Epithelial cell of esophagus (primary cell): Measurements from ENCODE around the gene GNA14.

Experiments used
- DNase-seq: peaks from one replicate; pipeline ENCODE4 v3.0.0; 2010; ENCODE audit warnings: low read depth
- H3K4me3 ChIP-seq: 2 replicates; pipeline ENCODE4 v1.5.1; 2011; ENCODE audit warnings: mild to moderate bottlenecking, low read length, control low read depth
- TF ChIP-seq, protein P1 (sequence below): IDR thresholded peaks from 2 replicates; pipeline ENCODE4 v1.5.1; 2011; ENCODE audit warnings: low read depth, mild to moderate bottlenecking, low read length, control low read depth, inconsistent platforms; ENCODE audit not compliant: insufficient read depth; ENCODE audit errors: missing control alignments

Gene GNA14

DNA sequence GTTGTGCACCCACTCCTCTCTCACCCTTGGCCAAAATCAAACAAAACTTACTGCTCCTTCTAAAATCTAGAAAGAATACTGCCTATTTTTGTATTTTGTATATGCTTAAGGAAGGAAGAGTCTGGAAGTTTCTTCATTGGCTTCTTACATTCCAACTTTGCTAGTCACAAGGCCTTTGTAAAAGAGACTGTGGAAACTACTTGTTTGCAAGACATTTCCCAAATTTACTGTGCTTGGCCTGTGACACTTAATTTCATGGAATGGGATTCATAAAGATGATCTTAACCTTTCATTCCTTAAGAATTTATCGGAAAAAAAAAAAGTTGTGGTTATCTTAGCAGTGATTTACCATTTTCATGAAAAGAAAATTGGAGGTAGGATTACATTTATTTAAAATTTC, 261.9 kb downstream of the GNA14 start:
- peak; percentile 7 for DNase-seq
- no peak overlapping the region for H3K4me3 ChIP-seq

DNA sequence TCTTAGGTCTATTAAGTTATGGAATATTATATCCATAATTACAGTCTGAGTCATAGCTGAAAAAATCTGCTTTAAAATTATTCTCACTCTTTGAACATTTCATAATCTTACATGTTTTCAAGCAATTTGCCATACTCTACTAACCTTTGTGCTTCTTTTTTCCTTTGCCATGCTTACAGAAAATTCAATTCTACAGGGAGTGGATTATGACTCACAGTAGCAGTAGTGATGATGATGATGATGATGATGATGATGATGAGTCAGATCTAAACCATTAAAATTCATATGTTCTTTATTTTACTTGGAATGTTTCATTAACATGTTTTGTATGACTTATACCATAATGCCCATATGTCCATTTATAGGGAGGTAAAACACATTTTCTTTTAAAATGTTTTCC, 263.7 kb downstream of the GNA14 start:
- peak; percentile 36 for DNase-seq
- TF ChIP-seq, protein P1, sequence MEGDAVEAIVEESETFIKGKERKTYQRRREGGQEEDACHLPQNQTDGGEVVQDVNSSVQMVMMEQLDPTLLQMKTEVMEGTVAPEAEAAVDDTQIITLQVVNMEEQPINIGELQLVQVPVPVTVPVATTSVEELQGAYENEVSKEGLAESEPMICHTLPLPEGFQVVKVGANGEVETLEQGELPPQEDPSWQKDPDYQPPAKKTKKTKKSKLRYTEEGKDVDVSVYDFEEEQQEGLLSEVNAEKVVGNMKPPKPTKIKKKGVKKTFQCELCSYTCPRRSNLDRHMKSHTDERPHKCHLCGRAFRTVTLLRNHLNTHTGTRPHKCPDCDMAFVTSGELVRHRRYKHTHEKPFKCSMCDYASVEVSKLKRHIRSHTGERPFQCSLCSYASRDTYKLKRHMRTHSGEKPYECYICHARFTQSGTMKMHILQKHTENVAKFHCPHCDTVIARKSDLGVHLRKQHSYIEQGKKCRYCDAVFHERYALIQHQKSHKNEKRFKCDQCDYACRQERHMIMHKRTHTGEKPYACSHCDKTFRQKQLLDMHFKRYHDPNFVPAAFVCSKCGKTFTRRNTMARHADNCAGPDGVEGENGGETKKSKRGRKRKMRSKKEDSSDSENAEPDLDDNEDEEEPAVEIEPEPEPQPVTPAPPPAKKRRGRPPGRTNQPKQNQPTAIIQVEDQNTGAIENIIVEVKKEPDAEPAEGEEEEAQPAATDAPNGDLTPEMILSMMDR: no peak
- H3K4me3 ChIP-seq: no peak overlapping the region

More for the DNA sequence above, 261.9 kb downstream of the GNA14 start:
- TF ChIP-seq, protein P1: no peak

DNA sequence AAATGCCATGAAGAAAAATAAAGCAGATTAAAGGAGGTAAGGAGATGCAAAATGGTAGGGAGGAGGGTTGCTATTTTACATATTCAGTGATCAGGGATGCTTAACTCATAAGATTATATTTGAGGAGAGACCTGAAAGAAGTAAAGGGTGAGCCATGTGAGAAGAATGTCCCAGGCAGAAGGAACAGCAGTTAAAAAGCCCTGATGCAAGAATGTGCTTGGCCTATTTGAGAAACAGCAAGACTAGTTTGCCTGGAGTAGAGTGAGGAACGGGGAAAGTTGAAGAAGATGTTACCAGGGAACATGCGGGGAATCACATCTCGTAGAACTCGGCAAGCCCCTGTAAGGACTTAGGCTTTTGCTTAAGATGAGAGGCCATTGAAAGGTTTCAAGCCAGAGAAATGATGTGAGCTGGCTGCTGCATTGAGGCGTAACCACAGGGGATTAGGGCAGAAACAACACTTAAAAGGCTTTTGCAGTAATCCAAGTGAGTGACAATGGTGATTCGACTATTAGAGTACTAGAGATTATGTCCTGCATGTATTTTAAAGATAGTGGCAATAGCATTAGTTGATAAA, 272.1 kb downstream of the GNA14 start:
- TF ChIP-seq, protein P1: no peak
- H3K4me3 ChIP-seq: no peak overlapping the region
- DNase-seq: peak; percentile 12

DNA sequence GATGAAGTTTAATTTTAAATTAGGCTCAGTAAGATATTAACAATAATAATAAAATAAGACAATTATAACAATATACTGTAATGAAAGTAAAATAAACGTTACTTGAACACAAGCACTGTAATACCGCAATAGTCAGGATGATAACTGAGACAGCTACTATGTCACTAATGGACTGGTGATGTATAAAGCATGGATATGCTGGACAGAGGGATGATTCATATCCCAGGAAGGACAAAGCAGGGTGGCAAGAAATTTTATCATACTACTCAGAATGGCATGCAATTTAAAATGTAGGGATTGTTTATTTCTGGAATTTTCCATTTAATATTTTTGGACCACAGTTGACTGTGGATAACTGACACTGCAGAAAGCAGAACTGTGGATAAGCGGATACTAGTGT, 273.9 kb downstream of the GNA14 start:
- H3K4me3 ChIP-seq: no peak overlapping the region
- TF ChIP-seq, protein P1: no peak
- DNase-seq: peak; percentile 23
